ENCODE measurements around the gene BEND5. TPM values are rescaled to one million over a fixed set of nuclear protein-coding genes. Genes with fewer than 3 reads are reported as not detected.

Gene BEND5
- total and polyA plus RNA-seq, 2 experiments from 2014 or later = not detected

- no peaks in the 10 kb centered on the region for H3K9me3 ChIP-seq (ENCODE audit: low read depth)
- H3F3A ChIP-seq (ENCODE audit: insufficient read depth) = no peaks in the 10 kb centered on the region
- TF ChIP-seq EZH2 (IDR thresholded peaks at IDR 0.05; ENCODE audit: insufficient read depth, poor library complexity, severe bottlenecking) = no peak
- no peak for TF ChIP-seq EZH2phosphoT487 (IDR thresholded peaks at IDR 0.05; ENCODE audit: insufficient read depth, low read depth)
- no peaks in the 10 kb centered on the region for H3K79me2 ChIP-seq (ENCODE audit: insufficient read depth)
- no peaks in the 10 kb centered on the region for H3K36me3 ChIP-seq (ENCODE audit: low read depth)
- H3K4me2 ChIP-seq (ENCODE audit: unreplicated experiment) = no peak overlapping the region
- H4K20me1 ChIP-seq (ENCODE audit: insufficient read depth) = no peaks in the 10 kb centered on the region
- no peaks in the 10 kb centered on the region for H3K4me1 ChIP-seq (ENCODE audit: insufficient read depth)
- H3K4me3 ChIP-seq = no peak overlapping the region
- no peak overlapping the region for H3K9ac ChIP-seq
- no peak overlapping the region for H2AFZ ChIP-seq
- in situ Hi-C loops (cut with MboI) = no loop called here
- no peak overlapping the region for H3K27ac ChIP-seq
- H3K27me3 ChIP-seq (replicated peaks; ENCODE audit: insufficient read depth) = no peaks in the 10 kb centered on the region
- no peaks in the 10 kb centered on the region for H3K9me2 ChIP-seq (ENCODE audit: insufficient read depth)
- 48 to 58% methylated on average over 2 of the region's 2 CpGs for WGBS, 2 experiments (ENCODE audit: low coverage in 1 of 2, low lambda C conversion rate in 2 of 2, missing lambda C conversion rate in 2 of 2)
- DNase-seq = no peak
Observed at GRCh38 chr1:48710915-48711314, 65.8 kb downstream of the BEND5 start.

GRCh38 chr1:48710318-48710717, 66.4 kb downstream of the BEND5 start:
- WGBS, 2 experiments (ENCODE audit: low coverage in 1 of 2, low lambda C conversion rate in 2 of 2, missing lambda C conversion rate in 2 of 2) = 53 to 55% methylated on average over 2 of the region's 2 CpGs
- Histone ChIP-seq H3K9me2 (ENCODE audit: insufficient read depth) (no peaks in the 10 kb centered on the region), H3K4me1 (ENCODE audit: insufficient read depth) (no peaks in the 10 kb centered on the region), H3K4me3 (no peak overlapping the region), H3K36me3 (ENCODE audit: low read depth) (no peaks in the 10 kb centered on the region), H3F3A (ENCODE audit: insufficient read depth) (no peaks in the 10 kb centered on the region), H3K4me2 (ENCODE audit: unreplicated experiment) (no peak overlapping the region), H2AFZ (no peak overlapping the region), H3K27ac (no peak overlapping the region), H3K27me3 (replicated peaks; ENCODE audit: insufficient read depth) (no peaks in the 10 kb centered on the region), H3K9me3 (ENCODE audit: low read depth) (no peaks in the 10 kb centered on the region), H3K79me2 (ENCODE audit: insufficient read depth) (no peaks in the 10 kb centered on the region), H4K20me1 (ENCODE audit: insufficient read depth) (no peaks in the 10 kb centered on the region), H3K9ac (no peak overlapping the region)
- in situ Hi-C loops (cut with MboI) = no loop called here
- no peak for TF ChIP-seq EZH2 (IDR thresholded peaks at IDR 0.05; ENCODE audit: insufficient read depth, poor library complexity, severe bottlenecking)
- no peak for TF ChIP-seq EZH2phosphoT487 (IDR thresholded peaks at IDR 0.05; ENCODE audit: insufficient read depth, low read depth)
- DNase-seq = no peak

- Histone ChIP-seq H2AFZ (no peak overlapping the region), H3K9me3 (ENCODE audit: low read depth) (no peaks in the 10 kb centered on the region), H3K79me2 (ENCODE audit: insufficient read depth) (no peaks in the 10 kb centered on the region), H3K4me3 (no peak overlapping the region), H3K4me2 (ENCODE audit: unreplicated experiment) (no peak overlapping the region), H3K9ac (no peak overlapping the region), H3K27me3 (replicated peaks; ENCODE audit: insufficient read depth) (no peaks in the 10 kb centered on the region), H3K27ac (no peak overlapping the region), H3K9me2 (ENCODE audit: insufficient read depth) (no peaks in the 10 kb centered on the region), H3K4me1 (ENCODE audit: insufficient read depth) (no peaks in the 10 kb centered on the region), H3K36me3 (ENCODE audit: low read depth) (no peaks in the 10 kb centered on the region), H3F3A (ENCODE audit: insufficient read depth) (no peaks in the 10 kb centered on the region), H4K20me1 (ENCODE audit: insufficient read depth) (no peaks in the 10 kb centered on the region)
- no peak for TF ChIP-seq EZH2 (IDR thresholded peaks at IDR 0.05; ENCODE audit: insufficient read depth, poor library complexity, severe bottlenecking)
- TF ChIP-seq EZH2phosphoT487 (IDR thresholded peaks at IDR 0.05; ENCODE audit: insufficient read depth, low read depth) = no peak
- 75 to 83% methylated on average over 6 of the region's 6 CpGs for WGBS, 2 experiments (ENCODE audit: low coverage in 1 of 2, low lambda C conversion rate in 2 of 2, missing lambda C conversion rate in 2 of 2)
- no peak for DNase-seq
- in situ Hi-C loops (cut with MboI) = no loop called here
Observed at GRCh38 chr1:48704736-48705135, 72.0 kb downstream of the BEND5 start.

DNA sequence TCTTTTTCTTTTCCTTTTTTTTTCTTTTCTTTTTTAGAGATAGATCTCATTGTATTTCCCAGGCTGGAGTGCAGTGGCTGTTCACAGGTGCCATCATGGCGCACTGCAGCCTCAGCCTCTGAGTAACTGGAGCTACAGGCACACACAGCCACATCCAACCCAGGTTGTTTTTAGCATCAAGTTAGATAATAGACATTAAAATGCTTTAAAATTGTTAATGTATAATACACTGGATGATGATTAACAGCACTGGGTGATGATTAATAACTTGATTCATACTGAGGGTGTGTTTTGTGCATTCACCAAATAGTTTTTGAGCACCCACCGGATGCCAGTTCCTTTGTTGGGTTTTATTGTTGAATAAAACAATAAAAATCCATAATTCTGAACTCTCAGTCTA, 75.2 kb downstream of the BEND5 start:
- TF ChIP-seq EZH2 (IDR thresholded peaks at IDR 0.05; ENCODE audit: insufficient read depth, poor library complexity, severe bottlenecking) (no peak), EZH2phosphoT487 (IDR thresholded peaks at IDR 0.05; ENCODE audit: insufficient read depth, low read depth) (no peak)
- Histone ChIP-seq H3K27ac (no peak overlapping the region), H3K36me3 (ENCODE audit: low read depth) (no peaks in the 10 kb centered on the region), H3K9ac (no peak overlapping the region), H3F3A (ENCODE audit: insufficient read depth) (no peaks in the 10 kb centered on the region), H4K20me1 (ENCODE audit: insufficient read depth) (no peaks in the 10 kb centered on the region), H2AFZ (no peak overlapping the region), H3K4me2 (ENCODE audit: unreplicated experiment) (no peak overlapping the region), H3K79me2 (ENCODE audit: insufficient read depth) (no peaks in the 10 kb centered on the region), H3K9me2 (ENCODE audit: insufficient read depth) (no peaks in the 10 kb centered on the region), H3K4me1 (ENCODE audit: insufficient read depth) (no peaks in the 10 kb centered on the region), H3K27me3 (replicated peaks; ENCODE audit: insufficient read depth) (no peaks in the 10 kb centered on the region), H3K9me3 (ENCODE audit: low read depth) (no peaks in the 10 kb centered on the region), H3K4me3 (no peak overlapping the region)
- 55 to 65% methylated on average over 2 of the region's 2 CpGs for WGBS, 2 experiments (ENCODE audit: low coverage in 1 of 2, low lambda C conversion rate in 2 of 2, missing lambda C conversion rate in 2 of 2)
- no peak for DNase-seq
- in situ Hi-C loops (cut with MboI) = no loop called here

Data from GM23248 (cell line).